ENCODE data around the gene ONECUT2. TPM values are rescaled to one million over a fixed set of nuclear protein-coding genes. Genes with fewer than 3 reads are reported as not detected.

Gene ONECUT2
- total and polyA plus RNA-seq, 9 of the 15 experiments (the other 6 are each of a cell fraction or from before 2014, with no cell fraction given) = 0.27 to 2.5 (median 0.83) TPM

DNA sequence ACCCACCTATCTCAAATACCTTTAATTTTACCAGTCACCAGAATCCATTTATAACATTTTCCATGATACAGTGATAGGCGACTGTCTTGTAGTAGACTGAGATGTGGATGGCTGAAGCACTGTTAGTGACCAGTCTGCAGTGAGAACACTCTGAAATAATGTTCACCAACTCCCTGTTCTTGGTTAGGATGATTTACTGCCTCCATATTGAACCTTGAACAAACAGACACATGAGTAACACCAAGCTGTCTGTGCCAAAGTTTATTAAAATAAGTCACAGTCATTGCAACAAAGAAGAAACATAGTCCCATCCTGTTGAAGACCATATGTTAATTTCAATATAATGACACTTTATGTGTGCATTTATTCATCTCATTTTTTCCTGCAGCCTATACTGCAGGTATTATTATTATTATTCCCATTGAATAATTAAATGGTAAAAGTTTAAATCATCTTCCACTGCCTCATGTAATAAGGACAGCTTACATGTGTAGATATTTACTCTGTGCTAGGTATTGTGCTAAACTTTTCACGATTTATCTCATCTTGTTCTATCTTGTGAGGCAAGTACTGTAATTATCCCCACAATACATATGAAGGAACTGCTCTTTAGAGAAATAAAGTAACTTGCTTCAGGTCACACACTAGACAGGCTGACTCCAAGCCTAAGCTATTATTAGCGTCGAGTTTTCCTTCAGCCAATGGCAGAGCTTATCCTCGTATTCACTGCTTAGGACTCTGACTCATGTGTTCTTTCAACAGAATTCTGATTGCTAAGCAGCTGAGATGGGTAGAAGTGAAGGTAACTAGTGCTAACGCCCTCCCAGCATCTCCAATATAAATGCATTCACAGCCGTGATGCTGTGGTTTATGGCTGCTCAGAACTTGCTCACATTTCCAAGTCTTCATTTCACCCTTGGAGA is 62.5 kb downstream of the ONECUT2 start:
- no peaks in the 10 kb centered on the region for H3K9me1 ChIP-seq (ENCODE audit: control insufficient read depth, insufficient read depth, low read length)
- FAIRE-seq = no peak

More for the DNA sequence above, 62.5 kb downstream of the ONECUT2 start:
- Histone ChIP-seq H3K4me3 (no peak overlapping the region), H2AFZ (ENCODE audit: low read depth, low read length) (no peak overlapping the region), H3K9ac (ENCODE audit: insufficient read depth in 1 of 2, low read depth in 2 of 2, low read length in 2 of 2) (no peak overlapping the region), H3K79me2 (ENCODE audit: control insufficient read depth, insufficient read depth, low read length) (no peaks in the 10 kb centered on the region), H3K36me3 (ENCODE audit: control insufficient read depth, insufficient read depth, low read length) (no peaks in the 10 kb centered on the region), H3K27me3 (ENCODE audit: control insufficient read depth in 2 of 2, insufficient read depth in 2 of 2, low read length in 2 of 2) (peaks cover 0 to 7% of the 10 kb centered on the region in 2 experiments; a peak in 1 of 5 replicates), H4K20me1 (replicated peaks; ENCODE audit: control insufficient read depth, insufficient read depth, low read length) (no peaks in the 10 kb centered on the region), H3K4me2 (ENCODE audit: insufficient read depth, low read length) (no peak overlapping the region), H3K9me3 (replicated peaks; ENCODE audit: control insufficient read depth, insufficient read depth, low read depth, low read length) (no peaks in the 10 kb centered on the region), H3K27ac (ENCODE audit: extremely low read depth, low read depth, low read length) (no peak overlapping the region), H3K4me1 (replicated peaks in 1 of 2; ENCODE audit: control insufficient read depth in 2 of 2, insufficient read depth in 2 of 2, low read length in 2 of 2) (no peaks in the 10 kb centered on the region)
- 0% methylated on average over 7 of the region's 7 CpGs for WGBS (ENCODE audit: insufficient coverage, low coverage, missing lambda C conversion rate)
- no peak for DNase-seq (ENCODE audit: extremely low read depth in 1 of 4, low spot score in 3 of 4)
- CTCF ChIA-PET (ENCODE audit: low intra/inter-chr PET ratio) = interaction anchor here (0.7 kb wide), 1 partner anchor 717 kb away, joined by 3 read pairs; no protein-coding TSS in a partner anchor
- no TSS peak for BruUV-seq (replicated peaks)
- in situ Hi-C loops (cut with MboI) (no loop called here), intact Hi-C loops (cut with micrococcal nuclease) (no loop called here)
- POLR2A ChIA-PET = interaction anchor here (0.6 kb wide), 1 partner anchor 766 kb away, joined by 3 read pairs; no protein-coding TSS in a partner anchor
- TF ChIP-seq RBM14 (IDR thresholded peaks at IDR 0.05; ENCODE audit: borderline replicate concordance, insufficient read depth, low read depth, low read length) (no peak), HDAC3 (IDR thresholded peaks at IDR 0.05; ENCODE audit: borderline replicate concordance, partially characterized antibody) (no peak), NR2F6 (CRISPR knock-in tag; IDR thresholded peaks at IDR 0.05) (no peak), ILF3 (IDR thresholded peaks at IDR 0.05; ENCODE audit: borderline replicate concordance) (no peak), ARNT (IDR thresholded peaks at IDR 0.05) (no peak), RCOR1 (IDR thresholded peaks at IDR 0.05; ENCODE audit: borderline replicate concordance in 1 of 2, low read depth in 2 of 2, low read length in 2 of 2) (no peak)
- TF ChIP-seq, protein P1, sequence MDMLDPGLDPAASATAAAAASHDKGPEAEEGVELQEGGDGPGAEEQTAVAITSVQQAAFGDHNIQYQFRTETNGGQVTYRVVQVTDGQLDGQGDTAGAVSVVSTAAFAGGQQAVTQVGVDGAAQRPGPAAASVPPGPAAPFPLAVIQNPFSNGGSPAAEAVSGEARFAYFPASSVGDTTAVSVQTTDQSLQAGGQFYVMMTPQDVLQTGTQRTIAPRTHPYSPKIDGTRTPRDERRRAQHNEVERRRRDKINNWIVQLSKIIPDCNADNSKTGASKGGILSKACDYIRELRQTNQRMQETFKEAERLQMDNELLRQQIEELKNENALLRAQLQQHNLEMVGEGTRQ (CRISPR knock-in tag; IDR thresholded peaks at IDR 0.05) = no peak
- TF ChIP-seq, protein P2, sequence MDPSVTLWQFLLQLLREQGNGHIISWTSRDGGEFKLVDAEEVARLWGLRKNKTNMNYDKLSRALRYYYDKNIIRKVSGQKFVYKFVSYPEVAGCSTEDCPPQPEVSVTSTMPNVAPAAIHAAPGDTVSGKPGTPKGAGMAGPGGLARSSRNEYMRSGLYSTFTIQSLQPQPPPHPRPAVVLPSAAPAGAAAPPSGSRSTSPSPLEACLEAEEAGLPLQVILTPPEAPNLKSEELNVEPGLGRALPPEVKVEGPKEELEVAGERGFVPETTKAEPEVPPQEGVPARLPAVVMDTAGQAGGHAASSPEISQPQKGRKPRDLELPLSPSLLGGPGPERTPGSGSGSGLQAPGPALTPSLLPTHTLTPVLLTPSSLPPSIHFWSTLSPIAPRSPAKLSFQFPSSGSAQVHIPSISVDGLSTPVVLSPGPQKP (CRISPR knock-in tag; IDR thresholded peaks at IDR 0.05) = no peak
- ATAC-seq = no peak
